Activated T-helper 1 cell treated with anti-CD3 and anti-CD28 coated beads, Interleukin-12 subunit alpha, Interleukin-12 subunit beta, Interleukin-2, Interleukin-4 antibody, amounts not matched to agents 30 ng/mL and 10 ng/mL and 1 ng/mL, durations not matched to agents 14 hours and 24 hours and 36 hours (primary cell): ENCODE results near the gene TOPORS. TPM values are rescaled to one million over a fixed set of nuclear protein-coding genes. Genes with fewer than 3 reads are reported as not detected.
"Not testable (repeated sequence)": the region's sequence is repeated elsewhere in the genome, so short reads cannot be mapped to it uniquely, and the experiment has no call there.

Experiments
- DNase-seq: peaks from one replicate; pipeline ENCODE4 v3.0.0; 2021; ENCODE audit warnings: low spot score
- H3K27ac Mint-ChIP-seq: one replicate; pipeline ENCODE4 v1.8.0; 2021; ENCODE audit warnings: mild to moderate bottlenecking, mixed read lengths
- H3K27me3 Mint-ChIP-seq: one replicate; pipeline ENCODE4 v1.8.0; 2022; ENCODE audit warnings: mild to moderate bottlenecking, moderate library complexity, mixed read lengths; ENCODE audit not compliant: insufficient read depth
- H3K36me3 Mint-ChIP-seq: one replicate; pipeline ENCODE4 v1.8.0; 2021; ENCODE audit warnings: low read depth, mixed read lengths
- H3K4me1 Mint-ChIP-seq: one replicate; pipeline ENCODE4 v1.8.0; 2021; ENCODE audit warnings: low read depth, mixed read lengths
- H3K4me3 Mint-ChIP-seq: one replicate; pipeline ENCODE4 v1.8.0; 2021; ENCODE audit warnings: mild to moderate bottlenecking, moderate library complexity, mixed read lengths
- H3K9me3 Mint-ChIP-seq: one replicate; pipeline ENCODE4 v1.8.0; 2021; ENCODE audit warnings: mixed read lengths
- intact Hi-C: fragments of 100-400 bp; cut with micrococcal nuclease; formaldehyde crosslinking; loops from one replicate; pipeline ENCODE4 v1.15.1; 2024
- total RNA-seq: library from RNA; stranded (reverse); gene quantifications from 2 replicates; pipeline ENCODE4 v1.2.3, GENCODE V29; 2022

TOPORS gene
- total RNA-seq = 14.8 and 15.1 TPM in 2 replicates

GRCh38 chr9:32552172-32552872, at the start of gene TOPORS, which contains the start of gene SMIM27:
TOPORS (minus strand) TSS chr9:32552586; CDS start chr9:32552436, 150 bp downstream.
SMIM27 (plus strand) TSS chr9:32552327; CDS start chr9:32552435, 108 bp downstream.
- Mint-ChIP-seq H3K27ac (peak within 1 kb of the TSS; percentile 99), H3K4me1 (peaks cover 36% of the 10 kb centered on the region), H3K9me3 (no peaks in the 10 kb centered on the region), H3K4me3 (peak within 1 kb of the TSS; percentile 93), H3K27me3 (no peaks in the 10 kb centered on the region), H3K36me3 (peaks cover 19% of the 10 kb centered on the region)
- peak; percentile 83 for DNase-seq
- intact Hi-C loops = loop anchor here (1.0 to 5.0 kb wide), 7 partner anchors 21 to 1905 kb away; partner anchors contain the start of genes CHMP5, DNAI1, DNAJA1 and FAM219A

- DNase-seq, H3K4me1 Mint-ChIP-seq, H3K4me3 Mint-ChIP-seq, H3K27ac Mint-ChIP-seq, intact Hi-C loops, H3K36me3 Mint-ChIP-seq, H3K27me3 Mint-ChIP-seq, H3K9me3 Mint-ChIP-seq: not testable (repeated sequence)
Measured at GRCh38 chr9:32599021-32599420, 46.6 kb upstream of the TOPORS start.

- no peaks in the 10 kb centered on the region for H3K36me3 Mint-ChIP-seq
- DNase-seq = no peak
- peaks cover 13% of the 10 kb centered on the region for H3K27me3 Mint-ChIP-seq
- H3K27ac Mint-ChIP-seq = no peak overlapping the region
- intact Hi-C loops = no loop called here
- H3K4me1 Mint-ChIP-seq = no peaks in the 10 kb centered on the region
- no peak overlapping the region for H3K4me3 Mint-ChIP-seq
- no peaks in the 10 kb centered on the region for H3K9me3 Mint-ChIP-seq
Measured at GRCh38 chr9:32596936-32597335, 44.5 kb upstream of the TOPORS start.

GRCh38 chr9:32596096-32596865, 43.9 kb upstream of the TOPORS start:
- intact Hi-C loops = no loop called here
- no peaks in the 10 kb centered on the region for H3K36me3 Mint-ChIP-seq
- H3K27ac Mint-ChIP-seq = no peak overlapping the region
- H3K27me3 Mint-ChIP-seq = peaks cover 8% of the 10 kb centered on the region
- no peak for DNase-seq
- H3K9me3 Mint-ChIP-seq = no peaks in the 10 kb centered on the region
- no peak overlapping the region for H3K4me3 Mint-ChIP-seq
- no peaks in the 10 kb centered on the region for H3K4me1 Mint-ChIP-seq

- Mint-ChIP-seq H3K4me1 (no peaks in the 10 kb centered on the region), H3K36me3 (no peaks in the 10 kb centered on the region), H3K27me3 (peaks cover 9% of the 10 kb centered on the region), H3K4me3 (no peak overlapping the region), H3K9me3 (no peaks in the 10 kb centered on the region), H3K27ac (no peak overlapping the region)
- no peak for DNase-seq
- intact Hi-C loops = no loop called here
Measured at GRCh38 chr9:32590898-32591297, 38.5 kb upstream of the TOPORS start.

GRCh38 chr9:32590476-32590875, 38.1 kb upstream of the TOPORS start:
- Mint-ChIP-seq H3K4me1 (no peaks in the 10 kb centered on the region), H3K27ac (no peak overlapping the region), H3K36me3 (no peaks in the 10 kb centered on the region), H3K4me3 (no peak overlapping the region), H3K27me3 (peaks cover 10% of the 10 kb centered on the region), H3K9me3 (no peaks in the 10 kb centered on the region)
- intact Hi-C loops = no loop called here
- no peak for DNase-seq

GRCh38 chr9:32589083-32589723, 36.8 kb upstream of the TOPORS start:
- no peak overlapping the region for H3K4me3 Mint-ChIP-seq
- no peaks in the 10 kb centered on the region for H3K36me3 Mint-ChIP-seq
- peaks cover 14% of the 10 kb centered on the region for H3K27me3 Mint-ChIP-seq
- intact Hi-C loops = loop anchor here (1.0 kb wide), 1 partner anchor 379 kb away; no protein-coding TSS in a partner anchor
- no peak for DNase-seq
- H3K4me1 Mint-ChIP-seq = no peaks in the 10 kb centered on the region
- H3K27ac Mint-ChIP-seq = no peak overlapping the region
- no peaks in the 10 kb centered on the region for H3K9me3 Mint-ChIP-seq

GRCh38 chr9:32587901-32588300, 35.5 kb upstream of the TOPORS start:
- no peak overlapping the region for H3K27ac Mint-ChIP-seq
- intact Hi-C loops = no loop called here
- peaks cover 11% of the 10 kb centered on the region for H3K27me3 Mint-ChIP-seq
- no peak for DNase-seq
- no peaks in the 10 kb centered on the region for H3K9me3 Mint-ChIP-seq
- H3K4me1 Mint-ChIP-seq = no peaks in the 10 kb centered on the region
- H3K4me3 Mint-ChIP-seq = no peak overlapping the region
- H3K36me3 Mint-ChIP-seq = no peaks in the 10 kb centered on the region

GRCh38 chr9:32584784-32585183, 32.4 kb upstream of the TOPORS start:
- DNase-seq = no peak
- Mint-ChIP-seq H3K4me3 (no peak overlapping the region), H3K9me3 (no peaks in the 10 kb centered on the region), H3K36me3 (no peaks in the 10 kb centered on the region), H3K27me3 (peaks cover 13% of the 10 kb centered on the region), H3K27ac (no peak overlapping the region), H3K4me1 (no peaks in the 10 kb centered on the region)
- intact Hi-C loops = no loop called here

- no peaks in the 10 kb centered on the region for H3K4me1 Mint-ChIP-seq
- no peak overlapping the region for H3K4me3 Mint-ChIP-seq
- no peak overlapping the region for H3K27ac Mint-ChIP-seq
- peak; percentile 12 for DNase-seq
- intact Hi-C loops = loop anchor here (1.0 kb wide), 1 partner anchor 387 kb away; no protein-coding TSS in a partner anchor
- H3K36me3 Mint-ChIP-seq = no peaks in the 10 kb centered on the region
- peaks cover 27% of the 10 kb centered on the region for H3K27me3 Mint-ChIP-seq
- no peaks in the 10 kb centered on the region for H3K9me3 Mint-ChIP-seq
Measured at GRCh38 chr9:32581512-32582143, 29.2 kb upstream of the TOPORS start.

GRCh38 chr9:32580631-32581300, 28.4 kb upstream of the TOPORS start:
- intact Hi-C loops = loop anchor here (1.0 kb wide), 1 partner anchor 388 kb away; no protein-coding TSS in a partner anchor
- no peak for DNase-seq
- Mint-ChIP-seq H3K36me3 (no peaks in the 10 kb centered on the region), H3K9me3 (no peaks in the 10 kb centered on the region), H3K27me3 (peaks cover 29% of the 10 kb centered on the region), H3K4me1 (no peaks in the 10 kb centered on the region), H3K27ac (no peak overlapping the region), H3K4me3 (no peak overlapping the region)

GRCh38 chr9:32579706-32580331, 27.4 kb upstream of the TOPORS start:
- intact Hi-C loops = loop anchor here (1.0 kb wide), 1 partner anchor 201 kb away; no protein-coding TSS in a partner anchor
- Mint-ChIP-seq H3K36me3 (no peaks in the 10 kb centered on the region), H3K4me3 (no peak overlapping the region), H3K27ac (no peak overlapping the region), H3K27me3 (peaks cover 29% of the 10 kb centered on the region), H3K4me1 (no peaks in the 10 kb centered on the region), H3K9me3 (no peaks in the 10 kb centered on the region)
- peak; percentile 53 for DNase-seq
